A549 treated with DMSO at 1 μM for 4 hours (cell line): ENCODE measurements around the gene UBTD2. TPM values are rescaled to one million over a fixed set of nuclear protein-coding genes. Genes with fewer than 3 reads are reported as not detected.

Experiments used
- total RNA-seq: library from RNA; stranded (reverse); fragments of 200-300 nt; extraction: Qiagen RNA extraction; gene quantifications from 5 replicates; pipeline ENCODE4 v1.2.3, GENCODE V29; 2022; ENCODE audit warnings: low read depth

Gene UBTD2, protein sequence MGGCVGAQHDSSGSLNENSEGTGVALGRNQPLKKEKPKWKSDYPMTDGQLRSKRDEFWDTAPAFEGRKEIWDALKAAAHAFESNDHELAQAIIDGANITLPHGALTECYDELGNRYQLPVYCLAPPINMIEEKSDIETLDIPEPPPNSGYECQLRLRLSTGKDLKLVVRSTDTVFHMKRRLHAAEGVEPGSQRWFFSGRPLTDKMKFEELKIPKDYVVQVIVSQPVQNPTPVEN
- 13.0 to 17.8 TPM (median 16.0 TPM) in 5 replicates for total RNA-seq

DNA sequence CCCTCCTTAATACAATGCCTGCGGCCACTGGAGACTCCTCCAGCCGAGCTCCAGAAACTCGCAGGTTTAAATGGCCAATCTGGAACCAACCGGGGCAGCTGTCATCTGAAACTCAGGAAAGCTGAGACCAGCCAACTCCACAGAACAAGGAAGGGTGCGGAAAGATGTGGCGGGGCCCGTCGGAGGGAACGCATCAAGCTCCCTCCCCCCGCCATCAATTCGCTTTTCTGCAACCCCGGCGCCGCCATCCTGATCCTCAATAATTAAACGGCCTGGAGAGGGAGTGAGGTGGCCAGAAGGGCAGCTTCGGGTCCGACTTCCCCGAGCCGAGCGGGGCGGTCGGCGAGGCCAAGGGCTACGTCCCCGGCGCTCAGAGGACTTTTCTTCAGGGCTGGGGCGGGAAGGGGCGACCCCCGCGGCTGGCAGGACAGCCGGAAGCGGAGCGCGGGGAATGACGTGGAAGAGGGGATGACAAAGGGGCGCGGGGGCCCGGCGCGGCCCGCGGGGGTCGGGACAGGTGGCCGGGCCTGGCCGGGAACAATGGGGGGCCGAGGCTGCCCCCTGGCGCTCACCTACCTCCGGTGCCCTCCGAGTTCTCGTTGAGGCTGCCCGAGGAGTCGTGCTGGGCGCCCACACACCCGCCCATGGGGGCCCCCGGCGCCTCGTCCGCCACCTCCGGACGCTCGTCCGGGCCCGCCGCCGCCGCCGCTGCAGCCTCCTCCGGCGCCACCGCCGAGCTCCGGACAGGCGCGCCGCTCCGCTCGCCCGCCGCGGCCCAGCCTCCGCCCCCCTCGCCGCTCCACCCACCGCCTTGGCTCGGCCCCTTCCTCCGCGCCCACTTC, at the start of gene UBTD2:
Gene UBTD2, minus strand, starts transcription at position 745 of the 842 bp plus-strand sequence. Its CDS starts 99 bp downstream, at position 646.

DNA sequence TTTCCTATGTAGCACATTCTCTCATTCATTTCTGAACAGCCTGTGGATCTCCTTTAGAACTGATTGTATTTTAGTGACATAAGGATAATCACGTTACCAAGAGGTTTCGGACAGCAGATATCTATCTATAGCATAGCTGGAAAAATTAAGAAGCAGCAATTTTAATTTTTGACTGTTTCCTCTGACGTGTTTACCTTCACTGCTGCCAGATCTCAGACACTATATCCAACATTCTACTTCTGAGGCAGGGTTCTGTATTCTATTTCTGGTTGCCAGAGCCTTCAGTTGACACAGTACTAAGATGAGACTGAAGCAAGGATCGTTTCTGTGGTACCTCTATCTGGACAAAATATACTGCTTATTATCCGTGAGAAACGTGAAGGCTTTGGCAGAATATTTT, 89.7 kb downstream of the UBTD2 start, which contains the start of gene EFCAB9:
Gene EFCAB9, plus strand, starts transcription at position 301 of the 400 bp plus-strand sequence. Its CDS starts 1 bp downstream, at position 302.

DNA sequence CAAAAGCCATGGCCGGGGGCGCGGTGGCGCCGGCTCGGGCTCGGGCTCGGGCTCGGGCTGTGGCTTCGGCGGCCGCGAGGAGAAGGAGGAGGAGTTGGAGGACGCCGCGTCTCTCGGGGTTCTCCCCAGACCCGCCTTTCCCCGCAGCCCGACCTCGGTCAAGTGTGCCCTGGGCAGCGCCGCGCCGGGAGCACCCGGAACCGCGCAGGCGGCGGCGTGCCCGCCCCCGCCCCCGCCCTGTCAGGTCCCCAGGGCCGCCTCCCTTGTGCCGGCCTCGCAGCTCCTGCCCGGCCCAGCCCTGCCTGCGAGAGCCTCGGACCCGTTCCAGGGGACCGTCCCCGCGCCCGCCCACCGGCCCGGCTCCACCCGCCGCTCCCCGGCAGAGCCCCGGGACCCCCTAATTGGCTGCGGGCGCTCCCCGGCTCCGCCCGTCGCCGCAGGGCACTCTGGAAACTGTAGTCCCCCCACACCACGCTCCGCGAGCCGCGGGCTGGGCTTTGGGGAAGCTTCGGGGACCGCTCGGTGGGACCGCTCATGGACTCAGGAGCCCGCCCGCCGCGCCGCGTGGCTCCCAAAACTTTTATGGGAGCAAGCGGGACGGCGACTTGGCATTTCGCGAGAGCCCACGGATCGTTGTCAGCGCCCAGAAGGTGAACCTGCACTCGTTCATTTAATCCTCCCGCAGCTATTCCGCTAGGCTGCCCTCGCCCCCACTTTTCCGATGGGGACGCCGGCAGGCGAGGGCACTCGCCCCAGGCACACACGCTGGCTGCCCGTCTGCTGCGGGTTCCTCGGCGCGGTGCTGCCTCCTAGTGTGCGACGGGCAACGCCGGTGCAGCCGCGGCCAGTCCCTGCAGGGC, 95.3 kb downstream of the UBTD2 start, which contains the start of gene STK10:
Gene STK10, minus strand, starts transcription at position 192 of the 860 bp plus-strand sequence. Its CDS starts 182 bp downstream, at position 10.

Other genes starting within 250 kb of the UBTD2 start
- 21.5 to 24.7 TPM (median 22.1 TPM) in 5 replicates for gene STK10, start 95.5 kb downstream of the UBTD2 start, total RNA-seq
- gene EFCAB9, start 89.6 kb downstream of the UBTD2 start, total RNA-seq, result not detected in 5 replicates
- 12.4 to 20.1 TPM (median 16.9 TPM) in 5 replicates for gene SH3PXD2B, start 170.8 kb upstream of the UBTD2 start, total RNA-seq